AG08396 (cell line): ENCODE results near the gene BEST4.
"Not testable (repeated sequence)": the region's sequence is repeated elsewhere in the genome, so short reads cannot be mapped to it uniquely, and the experiment has no call there.

Source experiments
- DNase-seq: peaks from one replicate; pipeline ENCODE4 v3.0.0; 2012; ENCODE audit warnings: low spot score, mixed read lengths

The BEST4 gene

GRCh38 chr1:44788120-44788860 is at the start of gene BEST4:
BEST4 (minus strand) TSS chr1:44788170; CDS start chr1:44787705, 465 bp downstream.
- no peak for DNase-seq

GRCh38 chr1:44835738-44836675 is 48.0 kb upstream of the BEST4 start:
- peak; percentile 84 for DNase-seq

GRCh38 chr1:44834328-44834727 is 46.4 kb upstream of the BEST4 start:
- DNase-seq: no peak

GRCh38 chr1:44832056-44832705 is 44.2 kb upstream of the BEST4 start:
- DNase-seq: no peak

GRCh38 chr1:44831516-44831915 is 43.5 kb upstream of the BEST4 start:
- DNase-seq: no peak

GRCh38 chr1:44830900-44831304 is 42.9 kb upstream of the BEST4 start:
- no peak for DNase-seq

- DNase-seq: no peak
Observed at GRCh38 chr1:44829506-44830384, 41.8 kb upstream of the BEST4 start.

GRCh38 chr1:44828841-44829440 is 41.0 kb upstream of the BEST4 start:
- no peak for DNase-seq

- DNase-seq: no peak
Observed at GRCh38 chr1:44828003-44828651, 40.2 kb upstream of the BEST4 start.

GRCh38 chr1:44827197-44828002 is 39.4 kb upstream of the BEST4 start:
- no peak for DNase-seq

GRCh38 chr1:44826375-44827196 is 38.6 kb upstream of the BEST4 start:
- DNase-seq: no peak

- DNase-seq: not testable (repeated sequence)
Observed at GRCh38 chr1:44824392-44824791, 36.4 kb upstream of the BEST4 start.

GRCh38 chr1:44822981-44823451 is 35.0 kb upstream of the BEST4 start:
- no peak for DNase-seq

GRCh38 chr1:44822131-44822701 is 34.2 kb upstream of the BEST4 start:
- no peak for DNase-seq

GRCh38 chr1:44821240-44821715 is 33.3 kb upstream of the BEST4 start:
- DNase-seq: no peak

- DNase-seq: no peak
Observed at GRCh38 chr1:44820328-44821239, 32.6 kb upstream of the BEST4 start.
